ENCODE measurements around the gene ZNF646. TPM values are rescaled to one million over a fixed set of nuclear protein-coding genes. Genes with fewer than 3 reads are reported as not detected.

The ZNF646 gene
- total RNA-seq, 1 donor from 2014 or later: 32.6 TPM

GRCh38 chr16:31061126-31061812 lies 13.0 kb upstream of the ZNF646 start:
- no peaks in the 10 kb centered on the region for H3K27me3 Mint-ChIP-seq
- H3K27ac Mint-ChIP-seq: no peak overlapping the region
- no peak for DNase-seq (ENCODE audit: low spot score, unreplicated experiment)
- H3K9me3 Mint-ChIP-seq (ENCODE audit: low read depth): no peaks in the 10 kb centered on the region
- H3K4me1 Mint-ChIP-seq (ENCODE audit: low read depth): no peaks in the 10 kb centered on the region
- H3K4me3 Mint-ChIP-seq (ENCODE audit: low read depth): no peak overlapping the region
- TF ChIP-seq CTCF (IDR thresholded peaks at IDR 0.05; ENCODE audit: unreplicated experiment): no peak
- peaks cover 11% of the 10 kb centered on the region for H3K36me3 Mint-ChIP-seq (ENCODE audit: insufficient read depth)

GRCh38 chr16:31061813-31062440 lies 12.3 kb upstream of the ZNF646 start:
- Mint-ChIP-seq H3K4me3 (ENCODE audit: low read depth) (no peak overlapping the region), H3K4me1 (ENCODE audit: low read depth) (no peaks in the 10 kb centered on the region), H3K27ac (no peak overlapping the region), H3K36me3 (ENCODE audit: insufficient read depth) (peaks cover 11% of the 10 kb centered on the region), H3K27me3 (no peaks in the 10 kb centered on the region), H3K9me3 (ENCODE audit: low read depth) (no peaks in the 10 kb centered on the region)
- TF ChIP-seq CTCF (IDR thresholded peaks at IDR 0.05; ENCODE audit: unreplicated experiment): no peak
- no peak for DNase-seq (ENCODE audit: low spot score, unreplicated experiment)

GRCh38 chr16:31063495-31063842 lies 10.8 kb upstream of the ZNF646 start:
- H3K27ac Mint-ChIP-seq: no peak overlapping the region
- H3K9me3 Mint-ChIP-seq (ENCODE audit: low read depth): no peaks in the 10 kb centered on the region
- DNase-seq (ENCODE audit: low spot score, unreplicated experiment): no peak
- peaks cover 9% of the 10 kb centered on the region for H3K36me3 Mint-ChIP-seq (ENCODE audit: insufficient read depth)
- no peaks in the 10 kb centered on the region for H3K4me1 Mint-ChIP-seq (ENCODE audit: low read depth)
- H3K27me3 Mint-ChIP-seq: no peaks in the 10 kb centered on the region
- no peak for TF ChIP-seq CTCF (IDR thresholded peaks at IDR 0.05; ENCODE audit: unreplicated experiment)
- H3K4me3 Mint-ChIP-seq (ENCODE audit: low read depth): no peak overlapping the region

- no peak for TF ChIP-seq CTCF (IDR thresholded peaks at IDR 0.05; ENCODE audit: unreplicated experiment)
- Mint-ChIP-seq H3K27ac (peak overlapping the region; percentile 52), H3K4me3 (ENCODE audit: low read depth) (no peak overlapping the region), H3K36me3 (ENCODE audit: insufficient read depth) (peaks cover 9% of the 10 kb centered on the region), H3K27me3 (no peaks in the 10 kb centered on the region), H3K9me3 (ENCODE audit: low read depth) (no peaks in the 10 kb centered on the region), H3K4me1 (ENCODE audit: low read depth) (no peaks in the 10 kb centered on the region)
- no peak for DNase-seq (ENCODE audit: low spot score, unreplicated experiment)
These were observed 10.2 kb upstream of the ZNF646 start for GRCh38 chr16:31063843-31064611.

- peak overlapping the region; percentile 52 for H3K27ac Mint-ChIP-seq
- no peak overlapping the region for H3K4me3 Mint-ChIP-seq (ENCODE audit: low read depth)
- no peak for TF ChIP-seq CTCF (IDR thresholded peaks at IDR 0.05; ENCODE audit: unreplicated experiment)
- H3K4me1 Mint-ChIP-seq (ENCODE audit: low read depth): no peaks in the 10 kb centered on the region
- no peaks in the 10 kb centered on the region for H3K27me3 Mint-ChIP-seq
- H3K36me3 Mint-ChIP-seq (ENCODE audit: insufficient read depth): peaks cover 8% of the 10 kb centered on the region
- no peak for DNase-seq (ENCODE audit: low spot score, unreplicated experiment)
- no peaks in the 10 kb centered on the region for H3K9me3 Mint-ChIP-seq (ENCODE audit: low read depth)
These were observed 9.2 kb upstream of the ZNF646 start for GRCh38 chr16:31064882-31065461.

All from progenitor cell of endocrine pancreas (in vitro differentiated cells).